ENCODE results near the gene MDP1. TPM values are rescaled to one million over a fixed set of nuclear protein-coding genes. Genes with fewer than 3 reads are reported as not detected.

The MDP1 gene
- total RNA-seq, result 16.2 and 17.8 TPM in 2 replicates

DNA sequence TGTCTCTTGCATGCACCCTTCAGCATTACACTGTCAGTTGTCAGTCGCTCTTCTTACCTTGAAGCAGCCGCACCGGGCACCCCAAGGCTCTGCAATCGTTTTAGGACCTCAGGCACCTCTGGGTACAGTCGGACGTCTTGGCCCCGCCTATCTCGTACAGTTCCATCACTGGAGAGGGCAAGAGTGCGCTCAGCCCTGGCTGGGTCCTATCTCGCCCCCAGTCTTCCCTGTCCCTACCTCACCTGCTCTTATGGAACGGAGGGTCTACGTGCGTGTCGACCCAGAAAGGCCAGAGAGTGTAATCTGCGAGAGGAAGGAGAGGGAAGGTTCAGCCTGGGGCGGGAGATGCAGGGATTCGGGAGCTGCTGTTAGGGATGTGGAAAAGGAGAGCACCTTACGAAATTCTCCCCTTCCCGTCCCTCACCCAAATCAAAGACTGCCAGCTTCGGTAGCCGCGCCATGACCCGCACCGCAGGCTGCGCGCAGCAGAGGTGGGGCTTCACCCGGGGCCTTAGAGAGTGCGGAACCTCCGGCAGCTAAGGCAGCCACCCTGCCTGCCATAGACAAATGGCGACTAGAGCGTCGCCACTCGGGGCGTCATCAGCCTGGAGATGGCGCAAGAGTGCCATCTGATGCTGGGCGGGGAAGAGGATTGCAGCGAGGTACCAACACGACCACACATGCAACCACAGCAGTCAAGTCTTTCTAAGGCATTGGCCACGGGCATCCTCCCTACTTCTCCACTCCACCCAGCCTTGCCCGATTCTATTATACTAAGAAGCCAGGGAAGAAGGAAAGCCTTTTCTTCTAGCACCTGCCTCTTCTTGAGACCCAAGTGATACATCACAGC is at the start of gene MDP1:
TSS of gene MDP1 (minus strand) at position 572 of the 850 bp plus-strand sequence. CDS start at position 461, 111 bp downstream.

DNA sequence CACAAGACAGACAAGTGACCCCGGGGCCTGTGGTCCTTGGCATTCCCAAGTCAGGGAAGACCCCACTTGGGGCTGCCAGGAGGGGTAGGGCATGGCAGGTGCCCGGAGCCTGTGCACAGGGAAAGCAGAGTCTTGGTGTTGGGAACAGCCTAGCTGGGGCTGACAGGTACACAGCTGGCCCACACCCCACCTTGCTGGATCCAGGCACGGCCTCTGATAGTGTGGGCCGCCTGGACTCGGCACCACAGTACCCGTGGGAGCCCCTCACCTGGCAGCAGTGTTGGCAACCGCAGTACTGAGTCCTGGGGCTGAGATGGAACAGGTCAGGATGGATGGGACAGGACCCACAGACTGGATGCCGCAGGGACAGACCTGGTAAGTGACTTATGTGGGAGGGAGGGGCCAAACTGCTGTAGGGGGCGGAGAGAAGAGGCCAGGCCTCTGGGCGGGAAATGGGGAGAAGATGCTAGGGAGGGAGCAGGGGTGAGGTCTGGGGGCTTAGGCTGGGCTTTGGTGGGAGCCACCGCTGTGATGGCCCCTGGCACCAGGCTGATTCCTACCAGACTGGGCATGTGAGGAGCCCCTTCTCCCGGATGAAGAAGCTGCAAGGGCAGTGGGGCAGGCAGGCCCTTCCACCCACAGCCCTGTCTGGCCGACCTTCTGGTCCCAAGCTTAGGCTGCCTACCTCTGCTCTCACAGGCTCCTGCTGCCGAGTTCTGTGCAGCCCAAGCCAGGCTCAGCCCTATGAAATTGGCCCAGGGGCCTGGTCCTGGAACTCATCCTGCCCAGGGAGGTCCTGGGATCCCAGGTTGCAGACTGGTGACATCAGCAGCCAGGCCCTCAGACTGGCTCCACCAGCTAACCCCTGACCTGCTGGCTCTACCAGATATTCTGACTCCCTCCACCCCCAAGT is 47.2 kb upstream of the MDP1 start, which contains the start of gene TGM1:
TSS of gene TGM1 (minus strand) at position 357 of the 913 bp plus-strand sequence. CDS start 825 bp downstream, outside the sequence.

DNA sequence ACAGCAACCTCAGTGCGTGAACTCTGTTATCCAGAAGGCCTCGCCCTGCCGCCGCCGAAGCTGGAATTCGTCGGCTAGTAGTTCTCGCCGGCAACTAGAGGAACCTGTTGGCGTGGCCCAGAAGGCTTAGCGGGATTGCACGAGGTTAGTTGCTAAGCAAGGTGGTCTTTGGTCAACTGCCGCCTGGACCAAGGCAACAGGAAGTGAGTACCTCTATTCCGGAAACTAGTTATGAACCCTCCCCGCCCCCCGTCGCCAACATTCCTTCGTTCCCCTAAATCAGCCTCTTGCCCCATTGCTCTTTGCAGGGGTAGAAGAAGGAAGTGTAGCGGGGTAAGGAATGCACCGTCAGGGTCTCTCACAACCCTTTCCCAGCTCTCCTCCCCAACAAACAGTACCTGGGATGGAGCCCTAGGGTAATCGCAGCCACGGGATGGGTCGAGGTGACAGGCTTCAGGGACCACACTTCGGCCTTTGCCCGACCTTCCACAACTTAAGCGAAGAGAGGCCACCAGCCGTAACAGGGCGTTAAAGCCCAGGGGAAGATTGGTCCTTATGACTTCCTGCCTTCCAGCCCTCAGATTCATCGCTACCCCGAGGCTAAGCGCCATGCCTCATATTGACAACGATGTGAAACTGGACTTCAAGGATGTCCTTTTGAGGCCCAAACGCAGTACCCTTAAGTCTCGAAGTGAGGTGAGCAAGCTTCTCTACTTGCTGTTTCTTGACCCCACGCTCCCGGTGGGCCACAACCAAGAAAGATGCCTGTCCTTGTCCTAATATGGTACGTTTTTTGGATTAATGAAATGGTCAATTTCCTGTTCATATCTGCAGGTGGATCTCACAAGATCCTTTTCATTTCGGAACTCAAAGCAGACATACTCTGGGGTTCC is 17.0 kb upstream of the MDP1 start, which contains the start of gene GMPR2:
TSS of gene GMPR2 (plus strand) at position 285 of the 893 bp plus-strand sequence. CDS start at position 610, 325 bp downstream.

DNA sequence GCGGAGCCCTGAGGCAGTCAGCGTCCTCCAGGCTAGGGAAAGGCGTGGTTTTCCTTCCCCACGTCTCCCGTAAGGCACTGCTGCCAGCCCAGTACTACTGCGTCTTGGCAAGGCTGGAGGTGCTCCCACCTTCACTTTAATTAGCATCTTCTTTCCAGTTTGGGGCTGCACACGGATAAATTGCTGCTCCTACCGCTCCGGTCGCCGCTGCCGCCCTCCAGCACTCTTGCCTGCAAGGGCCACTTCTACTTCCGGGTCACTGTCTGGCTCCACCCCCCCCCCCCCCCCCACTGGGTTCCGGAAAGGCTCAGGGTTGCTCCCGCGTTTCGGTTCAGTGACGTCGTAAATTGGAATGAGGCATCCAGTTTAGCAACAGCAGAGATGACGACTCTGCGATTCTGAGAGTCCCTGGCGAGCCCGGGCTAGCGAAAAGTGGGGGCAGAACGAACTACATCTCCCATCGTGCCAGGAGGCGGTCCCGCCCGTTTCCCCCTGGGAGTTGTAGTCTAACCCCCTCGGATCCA is 16.3 kb upstream of the MDP1 start, which contains the start of gene NEDD8:
TSS of gene NEDD8 (minus strand) at position 247 of the 524 bp plus-strand sequence. CDS start at position 147, 100 bp downstream.

DNA sequence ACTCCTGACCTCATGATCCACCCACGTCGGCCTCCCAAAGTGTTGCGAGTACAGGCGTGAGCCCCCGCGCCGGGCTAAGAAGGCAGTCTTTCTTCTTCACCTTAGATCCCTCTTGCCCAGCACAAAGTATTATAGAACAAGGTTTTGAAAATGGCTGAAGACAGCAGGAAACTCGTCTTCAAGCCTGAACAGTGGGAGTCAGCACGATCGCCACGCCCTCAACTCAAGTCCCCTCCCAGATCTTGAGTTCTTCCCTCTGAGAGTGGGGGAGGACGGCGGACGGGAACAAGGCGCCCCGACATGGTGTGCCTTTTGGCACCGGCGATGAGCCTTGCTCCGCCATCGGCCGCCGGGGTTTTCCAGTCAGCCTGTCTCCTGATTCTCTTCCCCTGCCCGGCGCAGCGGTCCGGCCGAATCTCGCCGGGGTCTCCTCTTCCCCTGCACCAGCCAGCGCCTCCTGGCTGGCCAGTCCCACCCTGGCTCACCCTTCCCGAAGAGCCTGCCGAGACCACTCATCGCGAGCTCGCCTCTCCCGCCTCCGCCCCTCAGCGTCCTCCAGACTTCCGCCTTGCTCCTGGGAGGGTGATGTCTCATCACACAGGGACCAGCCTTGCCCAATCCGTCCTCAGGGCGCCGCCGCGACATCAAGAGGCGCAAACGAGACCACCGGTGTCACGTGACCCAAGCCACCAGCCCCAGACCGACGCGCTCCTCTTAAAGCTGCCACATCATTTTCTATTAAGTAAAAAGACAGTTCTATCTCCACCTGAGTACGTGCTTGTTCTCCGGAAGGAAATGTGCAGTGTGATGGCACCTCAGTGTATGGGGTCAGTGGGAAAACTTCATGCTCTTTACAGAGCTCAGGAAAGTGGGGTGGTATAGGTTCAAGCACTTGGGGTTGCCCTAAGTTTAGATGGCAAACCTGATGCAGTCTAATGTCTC is 2.7 kb downstream of the MDP1 start, which contains the start of gene CHMP4A:
TSS of gene CHMP4A (minus strand) at position 565 of the 942 bp plus-strand sequence. CDS start at position 516, 49 bp downstream.

DNA sequence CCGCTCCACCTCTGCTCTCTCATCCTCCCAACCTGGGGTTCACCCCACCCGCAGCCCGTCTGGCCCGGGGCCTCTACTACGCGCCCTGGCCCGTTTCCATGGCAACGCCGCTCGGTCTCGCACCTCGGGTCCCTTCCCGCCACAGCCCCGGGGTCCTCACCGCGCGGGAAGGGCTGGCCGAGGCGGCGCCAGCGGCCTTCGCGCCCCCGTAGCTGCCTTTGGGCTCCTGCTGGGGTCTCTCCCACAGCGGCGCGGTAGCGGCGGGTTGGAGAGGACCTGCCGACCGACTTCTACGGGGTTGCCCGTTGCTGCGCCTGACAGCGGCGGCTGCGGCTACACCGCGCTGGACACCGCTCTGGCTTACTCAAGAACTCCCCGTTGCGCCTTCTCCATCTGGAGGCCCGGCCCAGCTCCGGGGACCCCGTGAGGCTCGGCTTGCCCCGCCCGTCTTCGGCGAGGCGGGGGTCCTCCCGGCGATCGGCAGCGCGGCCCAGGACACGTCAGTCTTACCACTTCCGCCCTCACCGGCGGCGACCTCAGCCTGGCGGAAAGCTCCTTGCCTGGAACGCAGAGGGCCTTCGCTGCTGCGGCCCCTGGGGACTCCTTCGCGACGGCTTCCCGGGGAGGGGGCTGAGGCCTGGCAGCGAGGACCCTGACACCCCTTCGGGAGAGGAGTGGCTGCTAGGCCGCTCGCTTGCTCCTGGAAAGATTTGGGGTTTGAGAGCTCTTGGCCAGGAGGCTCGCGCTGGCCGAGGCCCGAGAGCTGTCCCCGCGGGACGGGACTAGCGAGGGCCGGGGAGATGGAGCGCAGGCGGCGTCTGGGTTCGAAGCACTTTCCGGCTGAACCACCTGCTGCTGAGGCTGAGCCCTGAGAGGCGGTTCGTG is 20.4 kb downstream of the MDP1 start, which contains the start of gene TM9SF1:
TSS of gene TM9SF1 (minus strand) at position 256 of the 885 bp plus-strand sequence. CDS start 422 bp downstream, outside the sequence.

DNA sequence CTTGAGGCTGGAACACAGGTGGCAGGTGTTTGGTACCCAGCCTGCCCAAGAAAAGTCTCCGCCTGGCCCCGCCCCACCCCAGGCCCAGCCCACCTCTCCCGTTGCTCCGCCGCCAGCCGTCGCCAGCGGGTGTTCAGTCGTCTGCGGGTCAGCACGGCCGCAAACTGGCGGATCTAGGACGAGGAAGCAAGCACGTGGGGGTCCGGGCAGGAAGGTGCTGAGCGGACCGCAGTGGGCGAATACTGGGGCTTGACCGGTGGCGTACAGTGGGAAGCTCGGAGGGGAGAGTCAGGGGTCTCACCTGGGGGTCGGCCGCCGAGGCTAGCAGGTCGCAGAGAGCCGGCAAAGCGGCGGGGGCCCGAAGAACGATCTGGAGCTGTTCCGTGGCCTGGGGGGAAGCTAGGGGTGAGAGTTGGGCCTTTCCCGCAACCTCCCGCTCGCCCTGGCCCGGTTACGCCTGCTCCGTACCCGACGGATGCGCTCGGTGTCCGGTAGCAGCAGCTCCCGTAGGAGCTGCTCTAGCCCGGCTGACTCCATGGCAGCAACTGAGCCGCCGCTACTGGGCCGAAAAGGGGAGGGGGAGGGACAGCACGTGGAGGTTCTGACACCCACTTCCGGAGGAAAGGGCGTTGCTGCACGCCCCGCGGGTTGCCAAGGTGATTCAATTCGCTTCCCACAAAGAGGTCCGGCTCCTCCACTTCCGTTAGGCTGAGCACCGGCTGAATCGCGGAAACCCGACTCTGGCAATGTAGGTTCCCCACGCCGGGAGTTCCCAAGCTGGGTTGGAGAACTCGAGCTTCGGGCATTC is 27.4 kb downstream of the MDP1 start, which contains the start of gene IPO4:
TSS of gene IPO4 (minus strand) at position 566 of the 808 bp plus-strand sequence. CDS start at position 537, 29 bp downstream.

DNA sequence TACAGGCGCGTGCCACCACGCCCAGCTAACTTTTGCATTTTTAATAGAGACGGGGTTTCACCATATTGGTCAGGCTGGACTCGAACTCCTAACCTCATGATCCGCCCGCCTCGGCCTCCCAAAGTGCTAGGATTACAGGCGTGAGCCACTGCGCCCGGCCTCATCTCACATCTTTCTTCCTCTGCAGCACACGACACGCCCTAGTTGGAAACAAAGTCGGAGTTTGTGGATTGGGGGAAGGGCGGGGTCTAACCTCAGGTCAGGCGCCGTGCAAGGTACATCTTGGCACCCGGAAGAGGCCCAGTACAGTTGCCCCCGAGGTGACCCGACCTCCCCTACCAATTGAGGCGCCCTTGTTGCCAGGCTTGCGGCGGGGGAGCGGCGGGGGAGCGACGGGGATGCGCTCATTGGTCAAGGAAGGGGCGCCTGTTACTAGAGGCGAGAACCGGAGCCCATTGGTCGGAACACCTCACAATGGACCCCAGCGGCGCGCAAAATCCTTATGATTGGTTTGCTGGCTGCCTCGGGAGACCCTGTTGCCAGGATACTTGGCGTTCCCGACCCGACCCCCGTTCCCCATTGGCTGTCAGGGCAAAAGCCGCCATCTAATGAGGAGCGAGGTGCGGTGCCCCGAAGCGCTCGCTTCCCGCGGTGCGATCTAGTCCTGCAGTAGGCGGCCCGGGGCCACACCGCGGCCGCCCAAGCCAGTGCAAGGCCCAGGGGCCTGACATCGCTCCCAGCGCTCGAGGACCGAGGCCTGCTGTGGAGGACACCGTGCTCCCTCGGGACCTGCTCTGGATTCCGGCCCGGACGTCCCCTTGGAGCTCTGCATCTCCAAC is 44.2 kb downstream of the MDP1 start, which contains the start of gene REC8:
TSS of gene REC8 (plus strand) at position 659 of the 839 bp plus-strand sequence. CDS start 473 bp downstream, outside the sequence.

Other genes starting within 250 kb of the MDP1 start
- 10.5 and 19.1 TPM in 2 replicates for gene DHRS4L2, start 227.1 kb downstream of the MDP1 start, total RNA-seq
- gene CARMIL3, start 164.1 kb downstream of the MDP1 start, total RNA-seq, result 0.23 TPM in 1 of 2 replicates, not detected in the other
- not detected in 2 replicates for gene CPNE6, start 144.5 kb downstream of the MDP1 start, total RNA-seq
- 29.8 TPM in 2 replicates for gene PCK2, start 121.8 kb downstream of the MDP1 start, total RNA-seq
- gene DCAF11, start 101.3 kb downstream of the MDP1 start, total RNA-seq, result 40.7 and 41.4 TPM in 2 replicates
- 0.12 and 3.7 TPM in 2 replicates for gene NRL, start 101.1 kb downstream of the MDP1 start, total RNA-seq
- 0.09 TPM in 1 of 2 replicates, not detected in the other for gene FITM1, start 85.4 kb downstream of the MDP1 start, total RNA-seq
- 155 and 162 TPM in 2 replicates for gene PSME1, start 79.9 kb downstream of the MDP1 start, total RNA-seq
- 10.2 and 11.3 TPM in 2 replicates for gene EMC9, start 74.5 kb downstream of the MDP1 start, total RNA-seq
- 48.4 and 65.5 TPM in 2 replicates for gene PSME2, start 69.5 kb downstream of the MDP1 start, total RNA-seq
- gene RNF31, start 68.6 kb downstream of the MDP1 start, total RNA-seq, result 44.8 and 49.7 TPM in 2 replicates
- 26.7 and 48.1 TPM in 2 replicates for gene IRF9, start 54.8 kb downstream of the MDP1 start, total RNA-seq
- 15.1 and 18.4 TPM in 2 replicates for gene REC8, start 44.0 kb downstream of the MDP1 start, total RNA-seq
- gene IPO4, start 27.2 kb downstream of the MDP1 start, total RNA-seq, result 23.9 and 28.9 TPM in 2 replicates
- 54.7 and 58.8 TPM in 2 replicates for gene TM9SF1, start 20.6 kb downstream of the MDP1 start, total RNA-seq
- not detected in 2 replicates for gene TSSK4, start 10.4 kb downstream of the MDP1 start, total RNA-seq
- 30.9 and 31.7 TPM in 2 replicates for gene CHMP4A, start 2.6 kb downstream of the MDP1 start, total RNA-seq
- gene NEDD8, start 16.3 kb upstream of the MDP1 start, total RNA-seq, result 140 and 180 TPM in 2 replicates
- gene GMPR2, start 16.9 kb upstream of the MDP1 start, total RNA-seq, result 30.3 and 55.7 TPM in 2 replicates
- 48.6 and 58.6 TPM in 2 replicates for gene TINF2, start 26.6 kb upstream of the MDP1 start, total RNA-seq
- 1.0 and 7.9 TPM in 2 replicates for gene TGM1, start 47.1 kb upstream of the MDP1 start, total RNA-seq
- 23.0 and 27.1 TPM in 2 replicates for gene RABGGTA, start 55.5 kb upstream of the MDP1 start, total RNA-seq
- gene DHRS1, start 83.7 kb upstream of the MDP1 start, total RNA-seq, result 6.9 and 26.3 TPM in 2 replicates
- 10.9 and 11.0 TPM in 2 replicates for gene NOP9, start 83.8 kb upstream of the MDP1 start, total RNA-seq
- 1.0 and 1.2 TPM in 2 replicates for gene CIDEB, start 91.9 kb upstream of the MDP1 start, total RNA-seq
- 1.5 and 6.7 TPM in 2 replicates for gene LTB4R2, start 94.1 kb upstream of the MDP1 start, total RNA-seq
- 2.1 and 4.5 TPM in 2 replicates for gene LTB4R, start 95.4 kb upstream of the MDP1 start, total RNA-seq
- 0.26 and 2.1 TPM in 2 replicates for gene ADCY4, start 119.0 kb upstream of the MDP1 start, total RNA-seq
- 0.35 and 0.51 TPM in 2 replicates for gene RIPK3, start 123.9 kb upstream of the MDP1 start, total RNA-seq
- 59.5 and 83.0 TPM in 2 replicates for gene NFATC4, start 152.1 kb upstream of the MDP1 start, total RNA-seq
- 24.0 and 31.4 TPM in 2 replicates for gene NYNRIN, start 182.9 kb upstream of the MDP1 start, total RNA-seq
- gene CBLN3, start 213.6 kb upstream of the MDP1 start, total RNA-seq, result 3.1 and 6.9 TPM in 2 replicates
- gene KHNYN, start 213.9 kb upstream of the MDP1 start, total RNA-seq, result 35.0 and 37.8 TPM in 2 replicates
- gene SDR39U1, start 226.7 kb upstream of the MDP1 start, total RNA-seq, result 14.7 and 15.6 TPM in 2 replicates

Measured in pericardium fibroblast (primary cell).